Right renal cortex interstitium (tissue), 3 donors: ENCODE data around the gene CCDC32. TPM values are rescaled to one million over a fixed set of nuclear protein-coding genes. Genes with fewer than 3 reads are reported as not detected.
A peak's percentile ranks its signal among the peaks of the same experiment; 100 is the strongest.

ENCODE experiments used
- DNase-seq, 3 donors: peaks; one replicate each; pipeline ENCODE4 v3.0.0-alpha.2; 2013; ENCODE audit warnings: low read depth in 3 of 3, low spot score in 2 of 3
- polyA plus RNA-seq, 3 donors: library from polyadenylated mRNA; unstranded; fragments of 120-200 nt; gene quantifications; one replicate each; pipeline ENCODE4 v1.2.1, GENCODE V29; 2013; ENCODE audit not compliant: insufficient read length in 3 of 3

The CCDC32 gene
- polyA plus RNA-seq, 3 donors: 25.9 to 31.6 (median 29.9) TPM

DNA sequence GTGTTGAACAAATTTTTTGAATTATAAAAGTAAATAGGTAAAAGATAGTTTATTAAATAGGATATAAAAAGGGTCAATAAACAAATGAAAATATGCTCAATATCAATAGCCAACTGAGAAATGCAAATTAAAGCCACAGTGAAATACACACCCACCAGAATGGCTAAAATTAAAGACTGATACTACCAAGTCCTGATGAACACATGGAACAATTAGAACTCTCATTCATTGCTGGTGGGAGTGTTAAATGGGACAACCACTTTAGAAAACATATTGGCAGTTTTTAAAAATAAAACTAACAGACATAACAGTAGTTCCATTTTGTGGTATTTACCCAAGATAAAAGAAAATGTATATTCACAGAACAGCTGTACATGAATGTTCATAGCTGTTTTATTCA lies 41.2 kb downstream of the CCDC32 start:
- DNase-seq: no peak

DNA sequence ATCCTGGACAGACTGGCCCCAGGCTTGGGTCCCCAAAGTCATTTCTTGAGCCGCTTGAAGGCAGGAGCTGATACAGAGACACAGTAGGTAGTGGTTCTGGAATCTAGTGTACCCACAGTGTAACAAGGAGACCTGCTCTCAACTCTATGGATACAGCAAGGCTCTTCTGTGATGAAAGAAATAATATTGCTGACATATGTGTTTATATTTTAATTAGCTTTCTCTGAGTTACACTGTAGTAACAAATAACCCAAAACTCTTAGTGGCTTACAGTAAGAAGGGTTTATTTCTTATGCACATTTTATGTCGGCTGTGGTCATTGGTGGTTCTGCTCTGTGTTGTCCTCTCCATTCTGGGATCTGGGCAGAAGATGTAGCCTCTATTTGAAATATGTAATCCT lies 48.5 kb downstream of the CCDC32 start:
- no peak for DNase-seq

DNA sequence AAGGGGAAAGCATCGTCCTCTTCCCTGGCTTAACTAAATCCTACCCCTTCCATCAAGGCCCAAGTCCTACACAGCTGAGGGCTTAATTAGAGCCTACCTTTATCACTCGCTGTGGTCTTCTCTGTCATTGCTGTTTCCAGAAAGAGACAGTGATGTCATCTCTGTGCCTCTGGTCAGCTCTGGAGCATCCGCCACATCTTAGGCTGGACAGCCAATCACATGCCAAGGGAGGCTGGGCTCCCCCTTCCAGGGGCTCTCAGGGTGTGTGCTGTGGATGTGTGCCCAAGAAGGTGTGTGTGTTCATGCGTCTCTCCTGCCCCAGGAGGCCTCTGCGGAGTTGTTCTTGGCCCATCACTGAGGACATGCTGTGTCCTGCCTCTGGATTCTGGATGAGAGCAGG lies 51.2 kb downstream of the CCDC32 start:
- DNase-seq: no peak

DNA sequence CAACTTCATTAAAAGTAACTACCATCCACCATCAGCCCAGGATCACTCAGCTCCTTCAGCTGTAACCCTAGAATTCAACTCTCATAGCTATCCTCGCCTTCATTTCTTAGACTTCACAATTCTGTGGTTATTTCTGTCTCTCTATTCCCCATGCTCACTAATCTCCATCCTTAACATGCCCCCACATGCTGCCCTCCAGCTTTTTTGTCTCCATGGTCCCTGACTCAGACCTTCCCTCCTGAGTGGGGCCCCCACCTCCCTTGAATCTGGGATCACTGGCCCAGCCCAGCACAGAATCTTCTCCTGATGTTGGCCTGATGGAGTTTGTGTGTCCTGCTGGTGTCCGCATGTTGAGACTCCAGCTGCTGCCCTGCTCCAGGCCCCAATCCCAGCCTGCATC lies 52.4 kb downstream of the CCDC32 start:
- no peak for DNase-seq

DNA sequence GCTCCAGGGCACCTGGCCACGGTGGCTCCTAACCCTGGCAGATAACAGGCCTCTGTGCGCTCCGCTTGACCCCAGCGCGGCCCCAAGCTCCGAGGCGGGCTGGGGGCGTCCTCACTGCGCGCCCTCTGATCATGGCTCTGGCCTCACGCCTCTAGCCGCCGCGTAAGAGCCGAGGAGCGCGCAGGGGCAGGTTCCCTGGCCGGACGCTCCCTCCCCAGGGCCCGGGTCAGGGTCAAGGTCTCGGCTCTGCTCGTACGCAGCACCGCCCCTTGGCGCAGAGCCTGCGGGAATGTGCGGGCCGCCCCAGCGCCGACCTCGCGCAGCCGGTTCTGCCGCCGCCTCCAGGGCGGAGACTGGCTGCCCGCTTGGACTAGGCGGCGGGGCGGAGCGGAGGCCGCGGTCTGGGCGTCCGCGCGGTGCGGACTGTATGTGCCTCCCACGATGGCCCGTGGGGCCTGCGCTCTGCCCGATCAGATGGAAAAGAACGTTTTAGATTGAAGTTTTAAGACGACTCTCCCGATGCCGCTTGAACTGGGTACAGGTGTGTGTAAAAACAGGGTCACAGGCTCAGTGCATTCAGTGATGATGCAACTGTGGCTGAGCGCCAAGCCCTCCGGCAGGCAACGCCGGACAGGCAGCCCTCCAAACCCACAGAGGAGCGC lies 53.2 kb downstream of the CCDC32 start:
- peak in 2 of 3 donors; percentile 20 to 30 for DNase-seq

DNA sequence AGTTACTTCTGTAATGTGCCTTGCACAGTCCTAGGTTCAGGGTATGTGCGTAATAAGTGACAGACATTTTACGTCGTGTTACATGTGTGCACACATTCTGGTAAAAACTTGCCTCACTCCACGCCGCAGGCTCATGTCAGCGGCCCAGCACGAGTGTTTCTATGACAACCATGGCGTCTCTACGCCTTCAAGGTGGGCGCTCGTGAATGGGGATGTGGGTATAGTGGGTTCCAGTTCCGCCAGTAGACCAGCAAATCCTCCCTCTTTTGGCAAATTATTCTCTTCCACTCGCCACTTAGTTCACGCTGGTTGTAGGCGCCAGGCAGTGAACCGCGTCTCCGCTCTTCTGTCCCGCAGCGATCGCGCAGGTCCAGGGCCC lies 53.8 kb downstream of the CCDC32 start:
- peak in 2 of 3 donors; percentile 3 to 13 for DNase-seq

DNA sequence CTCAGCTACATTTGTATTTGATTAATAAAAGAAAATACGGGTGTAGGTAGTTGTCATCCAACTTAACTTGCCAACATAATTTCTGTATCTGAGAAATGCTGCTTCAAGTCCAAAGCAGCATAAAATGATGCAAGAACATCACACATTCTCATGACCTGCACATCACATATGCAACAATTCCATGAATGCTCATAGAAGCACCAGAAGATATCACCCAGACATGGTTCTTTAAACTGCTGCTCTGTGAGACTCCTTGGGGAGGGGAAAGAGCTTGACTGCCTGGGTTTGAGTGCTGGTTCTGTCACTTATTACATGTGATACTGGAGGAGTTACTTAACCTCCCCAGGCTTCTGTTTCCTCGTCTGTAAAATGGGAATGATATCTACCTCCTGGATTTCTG lies 54.6 kb downstream of the CCDC32 start:
- DNase-seq: no peak

DNA sequence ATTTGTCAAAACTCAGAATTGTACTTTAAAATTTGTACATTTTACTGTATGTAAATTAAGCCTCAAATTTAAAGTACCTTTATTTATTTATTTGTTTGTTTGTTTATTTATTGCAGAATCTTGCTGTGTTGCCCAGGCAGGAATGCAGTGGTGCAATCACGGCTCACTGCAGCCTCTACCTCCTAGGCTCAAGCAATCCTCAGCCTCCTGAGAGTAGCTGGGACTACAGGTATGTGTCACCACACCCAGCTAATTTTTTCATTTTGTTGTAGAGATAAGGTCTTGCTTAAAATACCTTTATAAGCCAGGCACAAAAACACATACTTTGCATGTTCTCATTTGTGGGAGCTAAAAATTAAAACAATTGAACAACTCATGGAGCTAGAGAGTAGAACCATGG lies 56.6 kb downstream of the CCDC32 start:
- DNase-seq: no peak

DNA sequence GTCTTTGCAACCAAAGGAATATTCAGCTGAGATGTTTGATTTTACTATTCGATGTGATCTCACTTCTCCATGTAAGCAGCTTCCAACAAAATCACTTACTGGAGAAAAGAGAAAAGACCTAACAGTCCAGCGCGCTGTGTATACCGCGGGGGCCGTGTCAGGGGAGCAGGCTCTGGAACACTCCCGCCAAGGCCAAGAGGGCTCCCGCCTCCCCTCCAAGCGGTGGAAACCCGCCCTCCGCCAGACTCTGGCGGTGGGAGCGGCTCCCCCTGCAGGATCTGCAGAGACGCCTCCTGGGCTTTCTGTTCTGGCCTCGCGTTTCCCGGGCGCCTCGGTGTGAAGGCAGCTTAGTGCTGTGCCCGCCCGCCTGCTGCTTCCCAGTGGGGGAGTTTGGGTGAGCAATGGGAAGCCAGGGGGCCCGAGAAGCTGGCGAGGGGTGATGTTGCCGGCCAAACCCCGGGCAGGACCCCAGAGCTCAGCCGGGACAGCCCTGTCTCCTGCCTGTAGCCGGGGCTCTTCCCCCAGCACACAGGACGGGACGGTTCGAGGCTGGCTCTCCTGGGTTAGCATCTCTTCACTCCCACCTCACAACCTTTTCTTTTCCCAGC lies 57.8 kb downstream of the CCDC32 start:
- DNase-seq: peak; percentile 50 to 69 (median 62)

Other genes starting within 250 kb of the CCDC32 start
- gene INAFM2, start 241.3 kb downstream of the CCDC32 start, polyA plus RNA-seq: 10 to 100 TPM; 17.7 to 18.1 (median 17.8) TPM
- 1 to 10 TPM; 5.1 to 8.9 (median 8.4) TPM for gene CCDC9B, start 224.1 kb downstream of the CCDC32 start, polyA plus RNA-seq
- not detected for gene PHGR1, start 214.0 kb downstream of the CCDC32 start, polyA plus RNA-seq
- gene DISP2, start 206.8 kb downstream of the CCDC32 start, polyA plus RNA-seq: under 1 TPM; 0.08 to 0.79 (median 0.51) TPM
- 10 to 100 TPM; 31.3 to 39.8 (median 34.5) TPM for gene KNSTRN, start 182.3 kb downstream of the CCDC32 start, polyA plus RNA-seq
- 10 to 100 TPM; 61.8 to 77.7 (median 69.1) TPM for gene IVD, start 159.2 kb downstream of the CCDC32 start, polyA plus RNA-seq
- gene BAHD1, start 124.1 kb downstream of the CCDC32 start, polyA plus RNA-seq: 10 to 100 TPM; 19.1 to 21.0 (median 19.6) TPM
- gene CHST14, start 94.1 kb downstream of the CCDC32 start, polyA plus RNA-seq: 10 to 100 TPM; 30.6 to 33.2 (median 32.8) TPM
- 10 to 100 TPM; 10.3 to 11.8 (median 10.3) TPM for gene RPUSD2, start 4.3 kb upstream of the CCDC32 start, polyA plus RNA-seq
- 10 to 100 TPM; 17.3 to 21.4 (median 18.6) TPM for gene KNL1, start 29.2 kb upstream of the CCDC32 start, polyA plus RNA-seq
- gene RAD51, start 130.1 kb upstream of the CCDC32 start, polyA plus RNA-seq: 10 to 100 TPM; 13.3 to 17.7 (median 14.9) TPM
- 10 to 100 TPM; 35.4 to 39.2 (median 38.7) TPM for gene RMDN3, start 190.2 kb upstream of the CCDC32 start, polyA plus RNA-seq
- gene GCHFR, start 199.0 kb upstream of the CCDC32 start, polyA plus RNA-seq: 10 to 100 TPM; 31.9 to 44.8 (median 36.3) TPM
- 1 to 10 TPM; 1.7 to 1.9 (median 1.9) TPM for gene C15orf62, start 204.9 kb upstream of the CCDC32 start, polyA plus RNA-seq
- 10 to 100 TPM; 25.7 to 27.9 (median 26.0) TPM for gene ZFYVE19, start 242.0 kb upstream of the CCDC32 start, polyA plus RNA-seq
- 10 to 100 TPM; 38.1 to 40.6 (median 38.5) TPM for gene DNAJC17, start 242.4 kb upstream of the CCDC32 start, polyA plus RNA-seq